GM12878 (cell line): ENCODE data around the gene SLTM. TPM values are rescaled to one million over a fixed set of nuclear protein-coding genes. Genes with fewer than 3 reads are reported as not detected.

ENCODE experiments used
- ATAC-seq: fragments of 200-7000 bp; cut with Tn5 transposase; 3 replicates; pipeline ENCODE4 v1.9.1; 2020; ENCODE audit warnings: mild to moderate bottlenecking, moderate library complexity
- BruUV-seq: library from RNA; stranded (reverse); fragments of 400-500 nt; replicated peaks from 2 replicates; lab custom pipeline; 2021; lab: Mats Ljungman, UMichigan
- CTCF ChIA-PET: fragments of 300-600 bp; sonication (Branson Sonifier 250); formaldehyde crosslinking; extraction: SDS; loops from one replicate; lab custom pipeline; 2021; ENCODE audit warnings: inconsistent platforms; lab: Yijun Ruan, JAX
- POLR2A ChIA-PET: fragments of 350-600 bp; formaldehyde crosslinking; extraction: SDS; loops from one replicate; lab custom pipeline; 2021; ENCODE audit warnings: inconsistent platforms; lab: Charles Lee
- RAD21 ChIA-PET: fragments of 300-600 bp; sonication (Branson Sonifier 250); formaldehyde crosslinking; loops from one replicate; lab custom pipeline; 2023; ENCODE audit warnings: antibody characterized with exemption; ENCODE audit not compliant: unreplicated experiment; lab: Charles Lee
- SMC1A ChIA-PET: fragments of 300-600 bp; sonication (Branson Sonifier 250); formaldehyde crosslinking; loops from one replicate; lab custom pipeline; 2023; ENCODE audit not compliant: unreplicated experiment, uncharacterized antibody; lab: Charles Lee
- DNase-seq: peaks from one replicate; pipeline ENCODE4 v3.0.0-alpha.2; 2011; ENCODE audit warnings: low read depth, low spot score
- FAIRE-seq: peaks from 3 replicates; lab custom pipeline; 2011; peaks lifted over from hg19 to GRCh38; lab: Jason Lieb, UNC
- H2AFZ ChIP-seq: 2 replicates; pipeline ENCODE4 v1.6.0; 2011; ENCODE audit warnings: low read depth, low read length, control low read depth; ENCODE audit not compliant: control insufficient read depth
- H3K27ac ChIP-seq: 2 replicates; pipeline ENCODE4 v1.5.1; 2011; ENCODE audit warnings: control low read depth; ENCODE audit not compliant: control insufficient read depth, insufficient read depth
- H3K27me3 ChIP-seq, 2 experiments: replicated peaks in 1 of 2; 2 replicates each; pipeline versions ENCODE4 v1.6.0 to v1.6.1; 2011; ENCODE audit warnings: low read length in 1 of 2; ENCODE audit not compliant: control insufficient read depth in 2 of 2, insufficient read depth in 2 of 2
- H3K36me3 ChIP-seq, 2 experiments: 2 replicates each; pipeline ENCODE4 v1.5.1; 2011; ENCODE audit warnings: low read length in 1 of 2; ENCODE audit not compliant: control insufficient read depth in 2 of 2, insufficient read depth in 2 of 2
- H3K4me1 ChIP-seq: 2 replicates; pipeline ENCODE4 v1.6.1; 2011; ENCODE audit warnings: mild to moderate bottlenecking, low read length, moderate library complexity, mixed read lengths; ENCODE audit not compliant: control insufficient read depth, insufficient read depth
- H3K4me2 ChIP-seq: 2 replicates; pipeline ENCODE4 v1.6.0; 2011; ENCODE audit warnings: control low read depth; ENCODE audit not compliant: control insufficient read depth, insufficient read depth
- H3K4me3 ChIP-seq: fragments of 200-600 bp; sonication (generic); 2 replicates; pipeline ENCODE4 v1.5.1; 2016
- H3K79me2 ChIP-seq: 2 replicates; pipeline ENCODE4 v1.6.0; 2011; ENCODE audit warnings: low read length; ENCODE audit not compliant: control insufficient read depth, insufficient read depth
- H3K9ac ChIP-seq: 2 replicates; pipeline ENCODE4 v1.8.0; 2011; ENCODE audit warnings: low read length, control low read depth, mixed read lengths; ENCODE audit not compliant: control insufficient read depth, insufficient read depth
- H3K9me3 ChIP-seq: replicated peaks from 3 replicates; pipeline ENCODE4 v1.5.1; 2011; ENCODE audit warnings: mild to moderate bottlenecking, low read length; ENCODE audit not compliant: control insufficient read depth, insufficient read depth
- H4K20me1 ChIP-seq: 2 replicates; pipeline ENCODE4 v1.6.0; 2011; ENCODE audit not compliant: control insufficient read depth, insufficient read depth
- BACH1 ChIP-seq: fragments of 450-650 bp; IDR thresholded peaks from 2 replicates; pipeline ENCODE4 v1.6.1; 2017; ENCODE audit warnings: mild to moderate bottlenecking, borderline replicate concordance
- BHLHE40 ChIP-seq, 2 experiments: fragments of 450-650 bp in 1 of 2; IDR thresholded peaks; 2 replicates each; pipeline ENCODE4 v1.6.1; 2011 to 2017; ENCODE audit warnings: low read depth in 2 of 2, borderline replicate concordance in 1 of 2, improper control_type of control experiment in 1 of 2, low read length in 1 of 2, mild to moderate bottlenecking in 1 of 2
- GATAD2B ChIP-seq: fragments of 450-650 bp; conservative IDR thresholded peaks from 2 replicates; pipeline ENCODE4 v1.6.1; 2017; ENCODE audit warnings: low read depth, mild to moderate bottlenecking, moderate library complexity
- IKZF1 ChIP-seq: fragments of 450-650 bp; conservative IDR thresholded peaks from 2 replicates; pipeline ENCODE4 v1.6.1; 2017; ENCODE audit warnings: antibody characterized with exemption, mild to moderate bottlenecking
- JUNB ChIP-seq: IDR thresholded peaks from 2 replicates; pipeline ENCODE4 v1.6.1; 2016; ENCODE audit warnings: antibody characterized with exemption, mild to moderate bottlenecking
- LARP7 ChIP-seq: fragments of 450-650 bp; IDR thresholded peaks from 2 replicates; pipeline ENCODE4 v1.6.1; 2017; ENCODE audit warnings: mild to moderate bottlenecking
- RAD21 ChIP-seq: IDR thresholded peaks from 2 replicates; pipeline ENCODE4 v1.6.1; 2011; ENCODE audit warnings: mild to moderate bottlenecking, low read depth, low read length, moderate library complexity; ENCODE audit not compliant: insufficient read depth
- SMARCA5 ChIP-seq: fragments of 450-650 bp; IDR thresholded peaks from 2 replicates; pipeline ENCODE4 v1.6.1; 2017; ENCODE audit warnings: mild to moderate bottlenecking
- SRF ChIP-seq, 2 experiments: IDR thresholded peaks; 2 replicates each; pipeline ENCODE4 v1.6.1; 2011; ENCODE audit warnings: low read depth in 2 of 2, low read length in 2 of 2, mild to moderate bottlenecking in 1 of 2, moderate library complexity in 1 of 2
- ZNF24 ChIP-seq: fragments of 450-650 bp; IDR thresholded peaks from 2 replicates; pipeline ENCODE4 v1.6.1; 2017; ENCODE audit warnings: antibody characterized with exemption, mild to moderate bottlenecking
- WGBS: methylation state at CpG from one replicate; pipeline ENCODE4 v1.1.6; 2016; ENCODE audit warnings: low lambda C conversion rate; ENCODE audit not compliant: insufficient replicate concordance, insufficient coverage; ENCODE audit errors: missing lambda C conversion rate; 5-methylcytosine and 5-hydroxymethylcytosine counted together
- in situ Hi-C: fragments of 300-500 bp; cut with MboI; formaldehyde crosslinking; loops from 9 replicates; pipeline ENCODE4 v1.14.3; 2018; ENCODE audit warnings: mixed read lengths
- intact Hi-C: fragments of 100-400 bp; cut with micrococcal nuclease; formaldehyde crosslinking; loops from one replicate; pipeline ENCODE4 v1.14.2; 2022; ENCODE audit not compliant: unreplicated experiment
- polyA plus RNA-seq, 11 experiments: library from polyadenylated mRNA; depleted of rRNA in 4 of 11; unstranded in 6 of 11; stranded (reverse) in 5 of 11; fragments of >200 nt; fragmentation: Nextera tagmentation in 4 of 11; fragmentation: Illumina TruSeq in 1 of 11; extraction: Ambion mirVana in 4 of 11; extraction: Trizol in 1 of 11; gene quantifications; 1 replicate in 1 of 11; 2 replicates in 10 of 11; pipeline versions ENCODE4 v1.2.1 to v1.2.3, GENCODE V29; 2011 to 2016; ENCODE audit warnings: inconsistent platforms in 2 of 11, missing spikeins in 2 of 11, low read depth in 1 of 11
- total RNA-seq, 4 experiments: library from RNA; depleted of rRNA in 3 of 4; stranded (reverse); fragments of >200 nt in 3 of 4; fragmentation: Illumina TruSeq in 1 of 4; extraction: Trizol in 1 of 4; gene quantifications; 2 replicates each; pipeline versions ENCODE4 v1.2.1 to v1.2.3, GENCODE V29; 2013 to 2021
- TF ChIP-seq, protein P1 (sequence below): fragments of 450-650 bp; formaldehyde crosslinking; IDR thresholded peaks from 2 replicates; pipeline ENCODE4 v1.4.0; 2022; ENCODE audit warnings: mild to moderate bottlenecking, moderate library complexity
- TF ChIP-seq, protein P2 (sequence below): fragments of 450-650 bp; conservative IDR thresholded peaks from 2 replicates; pipeline ENCODE4 v1.6.1; 2017; ENCODE audit warnings: mild to moderate bottlenecking, moderate library complexity

The SLTM gene
- total and polyA plus RNA-seq, 10 of the 15 experiments (the other 5 are each of a cell fraction or from before 2014, with no cell fraction given): 50.5 to 152 (median 90.9) TPM

DNA sequence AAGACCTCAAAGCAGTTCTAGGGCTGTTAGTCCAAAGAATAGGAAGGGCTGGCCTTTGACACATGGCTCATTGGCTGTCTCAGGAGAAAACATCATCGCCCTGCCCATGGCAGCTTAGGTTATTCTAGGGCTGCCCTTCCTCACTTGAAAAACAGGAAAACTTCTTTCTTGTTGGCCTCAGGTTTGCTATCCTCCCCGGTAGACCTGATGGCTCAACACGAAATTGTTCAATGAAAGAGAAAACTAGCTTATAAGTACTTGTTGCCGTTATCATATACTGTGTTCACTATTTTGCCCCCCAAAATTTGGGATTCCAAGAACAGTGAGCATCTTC is 602 bp upstream of the SLTM start (continued):
- TF ChIP-seq, protein P1, sequence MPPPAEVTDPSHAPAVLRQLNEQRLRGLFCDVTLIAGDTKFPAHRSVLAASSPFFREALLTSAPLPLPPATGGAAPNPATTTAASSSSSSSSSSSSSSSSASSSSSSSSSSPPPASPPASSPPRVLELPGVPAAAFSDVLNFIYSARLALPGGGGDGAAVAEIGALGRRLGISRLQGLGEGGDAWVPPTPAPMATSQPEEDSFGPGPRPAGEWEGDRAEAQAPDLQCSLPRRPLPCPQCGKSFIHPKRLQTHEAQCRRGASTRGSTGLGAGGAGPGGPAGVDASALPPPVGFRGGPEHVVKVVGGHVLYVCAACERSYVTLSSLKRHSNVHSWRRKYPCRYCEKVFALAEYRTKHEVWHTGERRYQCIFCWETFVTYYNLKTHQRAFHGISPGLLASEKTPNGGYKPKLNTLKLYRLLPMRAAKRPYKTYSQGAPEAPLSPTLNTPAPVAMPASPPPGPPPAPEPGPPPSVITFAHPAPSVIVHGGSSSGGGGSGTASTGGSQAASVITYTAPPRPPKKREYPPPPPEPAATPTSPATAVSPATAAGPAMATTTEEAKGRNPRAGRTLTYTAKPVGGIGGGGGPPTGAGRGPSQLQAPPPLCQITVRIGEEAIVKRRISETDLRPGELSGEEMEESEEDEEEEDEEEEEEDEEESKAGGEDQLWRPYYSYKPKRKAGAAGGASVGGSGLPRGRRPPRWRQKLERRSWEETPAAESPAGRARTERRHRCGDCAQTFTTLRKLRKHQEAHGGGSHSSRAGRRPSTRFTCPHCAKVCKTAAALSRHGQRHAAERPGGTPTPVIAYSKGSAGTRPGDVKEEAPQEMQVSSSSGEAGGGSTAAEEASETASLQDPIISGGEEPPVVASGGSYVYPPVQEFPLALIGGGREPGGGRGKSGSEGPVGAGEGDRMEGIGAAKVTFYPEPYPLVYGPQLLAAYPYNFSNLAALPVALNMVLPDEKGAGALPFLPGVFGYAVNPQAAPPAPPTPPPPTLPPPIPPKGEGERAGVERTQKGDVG: no peak
- TF ChIP-seq IKZF1 (no peak), RAD21 (no peak)

DNA sequence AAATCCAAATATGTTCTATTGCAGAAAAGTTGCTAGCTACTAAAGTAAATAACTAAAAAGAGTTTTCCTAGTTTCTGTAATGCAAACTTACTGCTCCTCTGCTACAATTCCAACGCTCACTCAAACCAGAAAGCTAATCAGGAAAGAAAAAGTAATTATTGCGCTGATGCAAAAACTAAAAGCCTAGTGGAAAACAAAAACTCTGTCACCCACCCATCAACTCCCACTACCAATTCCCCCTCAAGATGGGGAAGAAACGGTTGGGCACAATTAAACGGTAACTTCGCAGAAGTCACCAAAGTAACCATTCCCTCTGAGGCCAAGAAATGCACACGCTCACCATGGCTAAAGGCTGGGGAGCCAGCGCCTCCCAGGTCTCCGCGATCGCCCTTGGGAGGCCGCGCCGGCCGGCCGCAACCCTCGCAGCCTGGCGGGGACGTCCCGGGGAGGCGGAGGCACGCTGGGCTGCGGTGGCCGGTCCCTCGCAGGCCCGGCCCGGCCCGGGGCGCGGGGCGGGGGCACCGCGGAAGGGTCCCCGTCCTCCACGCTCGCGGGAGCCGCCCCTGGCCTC is 684 bp downstream of the SLTM start:
- TF ChIP-seq SRF (IDR thresholded peaks at IDR 0.05; ENCODE audit: low read depth in 2 of 2, low read length in 2 of 2) (no peak), LARP7 (peak; percentile 80; the same call in 1 of the 2 replicates), BACH1 (peak; percentile 34; the same call in 1 of the 2 replicates), GATAD2B (no peak), SMARCA5 (peak; percentile 10; the same call in 1 of the 2 replicates), JUNB (0 out of 2 replicates have a peak, but pooled peaks have one; percentile 3), BHLHE40 (IDR thresholded peaks at IDR 0.05; ENCODE audit: borderline replicate concordance in 1 of 2, low read depth in 2 of 2, low read length in 1 of 2) (peak in 1 of 2 experiments; percentile 75; a peak in 1 of 4 replicates), ZNF24 (0 out of 2 replicates have a peak, but pooled peaks have one; percentile 6)
- TF ChIP-seq, protein P2, sequence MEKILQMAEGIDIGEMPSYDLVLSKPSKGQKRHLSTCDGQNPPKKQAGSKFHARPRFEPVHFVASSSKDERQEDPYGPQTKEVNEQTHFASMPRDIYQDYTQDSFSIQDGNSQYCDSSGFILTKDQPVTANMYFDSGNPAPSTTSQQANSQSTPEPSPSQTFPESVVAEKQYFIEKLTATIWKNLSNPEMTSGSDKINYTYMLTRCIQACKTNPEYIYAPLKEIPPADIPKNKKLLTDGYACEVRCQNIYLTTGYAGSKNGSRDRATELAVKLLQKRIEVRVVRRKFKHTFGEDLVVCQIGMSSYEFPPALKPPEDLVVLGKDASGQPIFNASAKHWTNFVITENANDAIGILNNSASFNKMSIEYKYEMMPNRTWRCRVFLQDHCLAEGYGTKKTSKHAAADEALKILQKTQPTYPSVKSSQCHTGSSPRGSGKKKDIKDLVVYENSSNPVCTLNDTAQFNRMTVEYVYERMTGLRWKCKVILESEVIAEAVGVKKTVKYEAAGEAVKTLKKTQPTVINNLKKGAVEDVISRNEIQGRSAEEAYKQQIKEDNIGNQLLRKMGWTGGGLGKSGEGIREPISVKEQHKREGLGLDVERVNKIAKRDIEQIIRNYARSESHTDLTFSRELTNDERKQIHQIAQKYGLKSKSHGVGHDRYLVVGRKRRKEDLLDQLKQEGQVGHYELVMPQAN: peak; percentile 66; the same call in 1 of the 2 replicates
- peak; percentile 44 for FAIRE-seq
- ChIA-PET RAD21 (interaction anchor here (0.6 kb wide), 1 partner anchor 21 kb away, joined by 3 read pairs; no protein-coding TSS in a partner anchor), POLR2A (interaction anchor here (1.0 to 1.4 kb wide), 3 partner anchors 10 to 163 kb away, joined by 3 to 6 read pairs (median 4); no protein-coding TSS in a partner anchor), SMC1A (interaction anchor here (0.9 to 1.2 kb wide), 2 partner anchors 9 to 11 kb away, joined by 3 read pairs; no protein-coding TSS in a partner anchor), CTCF (interaction anchor here (1.7 kb wide), 1 partner anchor 11 kb away, joined by 8 read pairs; no protein-coding TSS in a partner anchor)
- no peaks in the 10 kb centered on the region for H4K20me1 ChIP-seq
- H3K36me3 ChIP-seq: 0 out of 4 replicates have a peak, but pooled peaks cover 0 to 17% of the 10 kb centered on the region in 2 experiments
- peaks cover 6% of the 10 kb centered on the region; the same call in 1 of the 2 replicates for H3K4me1 ChIP-seq
- H3K4me3 ChIP-seq: peak overlapping the region; percentile 74
- no peaks in the 10 kb centered on the region for H3K27me3 ChIP-seq
- in situ Hi-C loops: no loop called here
- no peaks in the 10 kb centered on the region for H3K9me3 ChIP-seq
- peak overlapping the region; percentile 96 for H2AFZ ChIP-seq
- WGBS: under 1% methylated on average over 37 of the region's 37 CpGs
- H3K27ac ChIP-seq: peak overlapping the region; percentile 96
- peaks cover 52% of the 10 kb centered on the region for H3K79me2 ChIP-seq
- H3K9ac ChIP-seq: peak overlapping the region; percentile 98
- no TSS peak for BruUV-seq
- peak; percentile 47 for ATAC-seq
- intact Hi-C loops: loop anchor here (1.0 kb wide), 1 partner anchor 8 kb away; no protein-coding TSS in a partner anchor
- peak overlapping the region; percentile 68 for H3K4me2 ChIP-seq
- no peak for DNase-seq
